ENCODE results near the gene TMPRSS6.

DNA sequence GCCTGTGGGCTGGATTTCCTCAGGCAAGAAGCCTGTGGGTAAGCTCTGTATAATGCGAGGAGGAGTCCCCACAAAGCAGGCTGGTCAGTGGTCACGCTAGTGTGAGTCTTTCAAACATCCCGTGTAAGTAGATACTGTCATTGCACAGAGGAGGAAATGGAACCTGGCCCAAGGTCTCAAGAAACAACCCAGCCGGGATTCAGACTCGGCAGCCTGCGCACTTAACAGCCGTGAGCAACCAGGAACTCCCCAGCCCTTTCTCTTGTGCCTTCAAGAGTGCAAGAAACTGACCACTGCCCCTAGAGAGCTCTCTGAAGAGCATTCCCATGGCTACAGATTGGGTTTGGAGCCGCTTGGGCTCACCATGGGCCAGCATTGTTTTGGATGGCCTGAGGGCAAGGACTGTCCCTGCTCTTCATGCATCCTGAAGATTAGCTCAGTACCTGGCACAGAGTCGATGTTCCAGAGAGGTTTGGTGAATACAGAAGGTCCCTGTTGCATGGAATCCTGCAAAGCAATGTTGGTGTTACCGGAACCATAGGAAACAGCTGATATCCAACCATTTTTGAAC, 83.9 kb downstream of the TMPRSS6 start:
- TF ChIP-seq POLR2AphosphoS5 (IDR thresholded peaks at IDR 0.05; ENCODE audit: low read depth, low read length) (no peak), POLR2A (IDR thresholded peaks at IDR 0.05; ENCODE audit: low read depth, low read length) (no peak), TAF1 (IDR thresholded peaks at IDR 0.05; ENCODE audit: low read depth, low read length) (no peak), PAX5 (IDR thresholded peaks at IDR 0.05; ENCODE audit: insufficient read depth, low read length, severe bottlenecking) (no peak), SPI1 (IDR thresholded peaks at IDR 0.05; ENCODE audit: low read depth, low read length) (no peak), POU2F2 (IDR thresholded peaks at IDR 0.05; ENCODE audit: low read depth, low read length) (no peak)
